Endothelial cell of umbilical vein (primary cell): ENCODE results near the gene ST6GALNAC4. TPM values are rescaled to one million over a fixed set of nuclear protein-coding genes. Genes with fewer than 3 reads are reported as not detected.

Source experiments
- BruUV-seq: library from RNA; stranded (reverse); fragments of 400-500 nt; replicated peaks from 2 replicates; lab custom pipeline; 2021; lab: Mats Ljungman, UMichigan
- CTCF ChIA-PET: fragments of 300-600, 350-600 bp; sonication (Branson Sonifier 250); formaldehyde crosslinking; loops from one replicate; lab custom pipeline; 2021; ENCODE audit warnings: antibody characterized with exemption, inconsistent platforms; lab: Charles Lee
- POLR2A ChIA-PET: fragments of 300-600, 350-600 bp; sonication (Branson Sonifier 250); formaldehyde crosslinking; loops from one replicate; lab custom pipeline; 2021; ENCODE audit warnings: antibody characterized with exemption, inconsistent platforms; lab: Charles Lee
- DNase-seq: peaks from one replicate; pipeline ENCODE4 v3.0.0-alpha.2; 2011; ENCODE audit warnings: low read depth, low spot score
- FAIRE-seq: peaks from 2 replicates; lab custom pipeline; 2011; peaks lifted over from hg19 to GRCh38; lab: Jason Lieb, UNC
- H2AFZ ChIP-seq: 2 replicates; pipeline ENCODE4 v1.6.0; 2012; ENCODE audit warnings: low read depth, low read length, control low read depth, inconsistent platforms
- H3K27ac ChIP-seq: 2 replicates; pipeline ENCODE4 v1.5.1; 2011; ENCODE audit warnings: low read depth, mild to moderate bottlenecking, control low read depth, low read length, moderate library complexity; ENCODE audit not compliant: insufficient read depth
- H3K27me3 ChIP-seq, 2 experiments: 2 replicates each; pipeline versions ENCODE4 v1.6.0 to v1.6.1; 2011; ENCODE audit warnings: low read length in 2 of 2, mixed read lengths in 1 of 2; ENCODE audit not compliant: control insufficient read depth in 2 of 2, insufficient read depth in 2 of 2
- H3K36me3 ChIP-seq, 2 experiments: 2 replicates in 1 of 2; 3 replicates in 1 of 2; pipeline ENCODE4 v1.5.1; 2011; ENCODE audit warnings: low read length in 2 of 2, mild to moderate bottlenecking in 1 of 2, moderate library complexity in 1 of 2; ENCODE audit not compliant: control insufficient read depth in 2 of 2, insufficient read depth in 2 of 2; ENCODE audit errors: extremely low read depth in 1 of 2
- H3K4me1 ChIP-seq: 3 replicates; pipeline ENCODE4 v1.5.1; 2011; ENCODE audit warnings: mild to moderate bottlenecking, low read length; ENCODE audit not compliant: control insufficient read depth, insufficient read depth; ENCODE audit errors: extremely low read depth
- H3K4me2 ChIP-seq: 2 replicates; pipeline ENCODE4 v1.6.1; 2011; ENCODE audit warnings: low read length, control low read depth, mixed read lengths; ENCODE audit not compliant: insufficient read depth
- H3K4me3 ChIP-seq, 3 experiments: fragments of 200-600 bp in 1 of 3; sonication (generic), shearing (Covaris generic) in 1 of 3; replicated peaks in 1 of 3; 2 replicates each; pipeline ENCODE4 v1.5.1; 2011 to 2016; ENCODE audit warnings: control low read depth in 3 of 3, low read length in 3 of 3, mild to moderate bottlenecking in 2 of 3, inconsistent platforms in 1 of 3, low read depth in 1 of 3, moderate library complexity in 1 of 3; ENCODE audit not compliant: insufficient read depth in 1 of 3
- H3K79me2 ChIP-seq: 2 replicates; pipeline ENCODE4 v1.6.0; 2012; ENCODE audit warnings: low read length, inconsistent platforms; ENCODE audit not compliant: control insufficient read depth, insufficient read depth
- H3K9ac ChIP-seq: replicated peaks from 2 replicates; pipeline ENCODE3; 2011; ENCODE audit warnings: low read length, control low read depth; ENCODE audit not compliant: insufficient read depth; ENCODE audit errors: extremely low read depth
- H3K9me1 ChIP-seq: replicated peaks from 3 replicates; pipeline ENCODE4 v1.6.0; 2011; ENCODE audit warnings: mild to moderate bottlenecking, low read length; ENCODE audit not compliant: control insufficient read depth, insufficient read depth; ENCODE audit errors: extremely low read depth
- H3K9me3 ChIP-seq: replicated peaks from 2 replicates; pipeline ENCODE4 v1.5.1; 2012; ENCODE audit warnings: low read length, inconsistent platforms; ENCODE audit not compliant: control insufficient read depth, insufficient read depth
- H4K20me1 ChIP-seq: replicated peaks from 2 replicates; pipeline ENCODE3; 2011; ENCODE audit warnings: mild to moderate bottlenecking, low read length; ENCODE audit not compliant: control insufficient read depth, insufficient read depth; ENCODE audit errors: extremely low read depth
- EZH2 ChIP-seq: IDR thresholded peaks from 2 replicates; pipeline ENCODE4 v1.6.1; 2012; ENCODE audit warnings: borderline replicate concordance, low read depth, mild to moderate bottlenecking, moderate library complexity, low read length, inconsistent platforms; ENCODE audit not compliant: severe bottlenecking
- FOS ChIP-seq: IDR thresholded peaks from 2 replicates; pipeline ENCODE4 v1.6.1; 2011; ENCODE audit warnings: mild to moderate bottlenecking, low read length, moderate library complexity, borderline replicate concordance; ENCODE audit not compliant: insufficient read depth
- GATA2 ChIP-seq: IDR thresholded peaks from 2 replicates; pipeline ENCODE4 v1.7.0; 2011; ENCODE audit warnings: low read depth, mild to moderate bottlenecking, moderate library complexity, mixed read lengths, low read length; ENCODE audit not compliant: insufficient read length, insufficient read depth
- JUN ChIP-seq: IDR thresholded peaks from 2 replicates; pipeline ENCODE4 v1.6.1; 2011; ENCODE audit warnings: borderline replicate concordance, low read depth; ENCODE audit not compliant: insufficient read length, insufficient read depth
- MYC ChIP-seq: IDR thresholded peaks from one replicate; pipeline ENCODE4 v1.6.1; 2011; ENCODE audit warnings: mild to moderate bottlenecking, low read depth, low read length
- POLR2A ChIP-seq: IDR thresholded peaks from 2 replicates; pipeline ENCODE4 v1.6.1; 2012; ENCODE audit warnings: low read depth, mild to moderate bottlenecking, control low read depth, low read length
- POLR2AphosphoS5 ChIP-seq: IDR thresholded peaks from 2 replicates; pipeline ENCODE4 v1.6.1; 2012; ENCODE audit warnings: low read depth, mild to moderate bottlenecking, control low read depth, low read length, moderate library complexity; ENCODE audit not compliant: insufficient read depth
- dilution Hi-C: fragments of 300-500 bp; cut with MboI; formaldehyde crosslinking; loops from one replicate; pipeline ENCODE4 v1.15.0; 2019; ENCODE audit warnings: low sequenced_read_pairs; ENCODE audit not compliant: extremely low pct_ligation_motif_present
- intact Hi-C: fragments of 100-400 bp; cut with micrococcal nuclease; formaldehyde crosslinking; loops from one replicate; pipeline ENCODE4 v1.10.0; 2022
- polyA plus RNA-seq, 4 experiments: library from polyadenylated mRNA; depleted of rRNA in 3 of 4; stranded (reverse) in 3 of 4; unstranded in 1 of 4; fragments of >200 nt; gene quantifications; 2 replicates each; pipeline versions ENCODE4 v1.2.1 to v1.2.3, GENCODE V29; 2011 to 2012; ENCODE audit warnings: missing spikeins in 1 of 4
- total RNA-seq: library from RNA; stranded (reverse); gene quantifications from 2 replicates; pipeline ENCODE4 v1.2.3, GENCODE V29; 2021
- TF ChIP-seq, protein P1 (sequence below), 2 donors: IDR thresholded peaks; 1 replicate in 1 of 2; 2 replicates in 1 of 2; pipeline ENCODE4 v1.5.1; 2011; ENCODE audit warnings: low read length in 2 of 2, mild to moderate bottlenecking in 2 of 2, moderate library complexity in 2 of 2, control low read depth in 1 of 2, inconsistent platforms in 1 of 2, low read depth in 1 of 2; ENCODE audit not compliant: insufficient read depth in 1 of 2; ENCODE audit errors: extremely low read depth in 1 of 2
- TF ChIP-seq, protein P2 (sequence below): IDR thresholded peaks from 2 replicates; pipeline ENCODE4 v1.6.1; 2011; ENCODE audit not compliant: insufficient read depth, insufficient read length

ST6GALNAC4 gene
- total and polyA plus RNA-seq, 2 donors (not counting 3 experiments of a cell fraction or from before 2014, with no cell fraction given): 45.9 to 85.3 TPM

- H3K4me2 ChIP-seq: no peak overlapping the region
- no peak for TF ChIP-seq POLR2A
- H3K4me1 ChIP-seq: peaks cover 14% of the 10 kb centered on the region
- BruUV-seq: no TSS peak
- H3K79me2 ChIP-seq: no peaks in the 10 kb centered on the region
- H3K9me3 ChIP-seq: no peaks in the 10 kb centered on the region
- H4K20me1 ChIP-seq: no peaks in the 10 kb centered on the region
- no peak overlapping the region for H2AFZ ChIP-seq
- H3K36me3 ChIP-seq: no peaks in the 10 kb centered on the region
- dilution Hi-C loops: no loop called here
- ChIA-PET POLR2A (interaction anchor here (0.7 kb wide), 1 partner anchor 381 kb away, joined by 3 read pairs; no protein-coding TSS in a partner anchor), CTCF (interaction anchor here (0.6 to 1.2 kb wide), 4 partner anchors 13 to 174 kb away, joined by 3 to 5 read pairs (median 3); no protein-coding TSS in a partner anchor)
- no peak overlapping the region for H3K4me3 ChIP-seq
- no peak for FAIRE-seq
- peaks cover 3 to 6% of the 10 kb centered on the region in 2 experiments for H3K27me3 ChIP-seq
- no peak for DNase-seq
- H3K9ac ChIP-seq: no peak overlapping the region
- intact Hi-C loops: no loop called here
- no peaks in the 10 kb centered on the region for H3K9me1 ChIP-seq
- H3K27ac ChIP-seq: no peak overlapping the region
These were observed 9.4 kb upstream of the ST6GALNAC4 start for GRCh38 chr9:127925959-127926905.

DNA sequence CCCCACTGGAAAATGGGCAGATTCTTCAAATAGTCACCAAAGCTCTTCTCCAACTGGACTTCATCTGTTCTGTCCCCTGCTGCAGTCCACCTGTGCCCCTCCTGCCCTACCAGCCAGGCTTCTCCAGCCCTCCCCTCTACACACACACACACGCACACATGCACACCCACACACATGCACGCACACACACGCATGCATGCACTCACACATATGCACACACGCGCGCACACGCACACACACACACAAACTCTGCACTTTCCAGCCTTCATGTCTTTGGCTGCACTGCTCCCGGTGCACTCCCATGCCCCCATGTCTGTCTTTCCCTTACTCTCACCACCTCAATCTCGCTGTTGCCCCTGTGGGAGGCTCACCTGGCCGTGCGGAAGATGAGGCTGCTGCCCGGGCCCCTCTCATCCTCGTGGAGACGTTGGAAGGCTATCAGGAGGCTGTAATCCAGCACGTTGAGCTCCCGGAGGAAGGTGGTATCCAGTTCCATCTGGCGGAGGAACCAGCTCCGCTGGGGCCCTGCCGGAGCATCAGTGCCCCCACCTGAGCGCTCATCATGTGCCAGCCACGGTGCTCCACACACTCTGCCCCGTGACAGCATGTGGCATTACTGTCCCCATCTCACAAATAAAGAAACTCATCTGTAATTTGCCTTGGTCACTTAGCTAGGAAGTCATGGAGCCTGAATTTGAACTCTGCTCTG is 8.0 kb upstream of the ST6GALNAC4 start:
- Histone ChIP-seq H3K9me3 (no peaks in the 10 kb centered on the region), H3K4me3 (no peak overlapping the region), H3K9me1 (no peaks in the 10 kb centered on the region), H3K36me3 (no peaks in the 10 kb centered on the region), H4K20me1 (no peaks in the 10 kb centered on the region), H3K79me2 (no peaks in the 10 kb centered on the region), H2AFZ (no peak overlapping the region), H3K27ac (no peak overlapping the region), H3K4me1 (peaks cover 4% of the 10 kb centered on the region), H3K27me3 (peaks cover 3 to 6% of the 10 kb centered on the region in 2 experiments), H3K9ac (no peak overlapping the region), H3K4me2 (no peak overlapping the region)
- POLR2A ChIA-PET: no interaction called here
- TF ChIP-seq FOS: no peak
- TF ChIP-seq POLR2A: no peak
- no peak for TF ChIP-seq EZH2
- TF ChIP-seq JUN: no peak
- TF ChIP-seq, protein P1, sequence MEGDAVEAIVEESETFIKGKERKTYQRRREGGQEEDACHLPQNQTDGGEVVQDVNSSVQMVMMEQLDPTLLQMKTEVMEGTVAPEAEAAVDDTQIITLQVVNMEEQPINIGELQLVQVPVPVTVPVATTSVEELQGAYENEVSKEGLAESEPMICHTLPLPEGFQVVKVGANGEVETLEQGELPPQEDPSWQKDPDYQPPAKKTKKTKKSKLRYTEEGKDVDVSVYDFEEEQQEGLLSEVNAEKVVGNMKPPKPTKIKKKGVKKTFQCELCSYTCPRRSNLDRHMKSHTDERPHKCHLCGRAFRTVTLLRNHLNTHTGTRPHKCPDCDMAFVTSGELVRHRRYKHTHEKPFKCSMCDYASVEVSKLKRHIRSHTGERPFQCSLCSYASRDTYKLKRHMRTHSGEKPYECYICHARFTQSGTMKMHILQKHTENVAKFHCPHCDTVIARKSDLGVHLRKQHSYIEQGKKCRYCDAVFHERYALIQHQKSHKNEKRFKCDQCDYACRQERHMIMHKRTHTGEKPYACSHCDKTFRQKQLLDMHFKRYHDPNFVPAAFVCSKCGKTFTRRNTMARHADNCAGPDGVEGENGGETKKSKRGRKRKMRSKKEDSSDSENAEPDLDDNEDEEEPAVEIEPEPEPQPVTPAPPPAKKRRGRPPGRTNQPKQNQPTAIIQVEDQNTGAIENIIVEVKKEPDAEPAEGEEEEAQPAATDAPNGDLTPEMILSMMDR (IDR thresholded peaks at IDR 0.05; ENCODE audit: extremely low read depth in 1 of 2, insufficient read depth in 1 of 2, low read depth in 1 of 2, low read length in 2 of 2): no peak
- no peak for TF ChIP-seq GATA2
- no peak for TF ChIP-seq POLR2AphosphoS5
- no peak for TF ChIP-seq MYC
- TF ChIP-seq, protein P2, sequence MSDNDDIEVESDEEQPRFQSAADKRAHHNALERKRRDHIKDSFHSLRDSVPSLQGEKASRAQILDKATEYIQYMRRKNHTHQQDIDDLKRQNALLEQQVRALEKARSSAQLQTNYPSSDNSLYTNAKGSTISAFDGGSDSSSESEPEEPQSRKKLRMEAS: no peak
- BruUV-seq: no TSS peak
- FAIRE-seq (no peak), DNase-seq (no peak)
- intact Hi-C loops: no loop called here
- CTCF ChIA-PET: interaction anchor here (1.0 to 1.6 kb wide), 3 partner anchors 190 to 421 kb away, joined by 3 to 4 read pairs (median 4); partner anchors contain the start of gene TOR2A
- dilution Hi-C loops: no loop called here
